ENCODE results near the gene FBXW12. TPM values are rescaled to one million over a fixed set of nuclear protein-coding genes. Genes with fewer than 3 reads are reported as not detected.
"Not testable (repeated sequence)": the region's sequence is repeated elsewhere in the genome, so short reads cannot be mapped to it uniquely, and the experiment has no call there.

Gene FBXW12
- total RNA-seq: not detected

GRCh38 chr3:48371651-48372376 lies at the start of gene FBXW12:
Gene FBXW12 (plus strand): TSS chr3:48372219. CDS start chr3:48372768, 549 bp downstream.
- no peak within 1 kb of the TSS for H3K4me3 Mint-ChIP-seq

GRCh38 chr3:48331706-48332435 lies 40.1 kb upstream of the FBXW12 start:
- H3K9me3 Mint-ChIP-seq; POLR2A ChIA-PET; H3K27ac Mint-ChIP-seq; CTCF ChIA-PET; H3K4me1 Mint-ChIP-seq; DNase-seq; H3K36me3 Mint-ChIP-seq (ENCODE audit: low read depth); H3K4me3 Mint-ChIP-seq: not testable (repeated sequence)
- H3K27me3 Mint-ChIP-seq: peaks cover 46% of the 10 kb centered on the region

More at GRCh38 chr3:48371651-48372376, at the start of gene FBXW12:
- H3K27me3 Mint-ChIP-seq: no peaks in the 10 kb centered on the region
- no peak for DNase-seq
- H3K36me3 Mint-ChIP-seq (ENCODE audit: low read depth): no peaks in the 10 kb centered on the region
- ChIA-PET POLR2A (interaction anchor here (1.0 kb wide), 1 partner anchor 302 kb away, joined by 3 read pairs; no protein-coding TSS in a partner anchor), CTCF (no interaction called here)
- H3K27ac Mint-ChIP-seq: no peak within 1 kb of the TSS
- H3K9me3 Mint-ChIP-seq: no peaks in the 10 kb centered on the region
- no peaks in the 10 kb centered on the region for H3K4me1 Mint-ChIP-seq

- H3K27ac Mint-ChIP-seq; POLR2A ChIA-PET; H3K4me3 Mint-ChIP-seq; H3K9me3 Mint-ChIP-seq; H3K4me1 Mint-ChIP-seq; DNase-seq; CTCF ChIA-PET; H3K36me3 Mint-ChIP-seq (ENCODE audit: low read depth): not testable (repeated sequence)
- peaks cover 39% of the 10 kb centered on the region for H3K27me3 Mint-ChIP-seq
Observed at GRCh38 chr3:48333346-48334245, 38.4 kb upstream of the FBXW12 start, which contains the start of gene SPINK8. Gene SPINK8 (minus strand): TSS chr3:48333661. CDS start chr3:48328341, 5,320 bp downstream.

- H3K27me3 Mint-ChIP-seq: peaks cover 37% of the 10 kb centered on the region
- no peaks in the 10 kb centered on the region for H3K36me3 Mint-ChIP-seq (ENCODE audit: low read depth)
- H3K27ac Mint-ChIP-seq: no peak overlapping the region
- ChIA-PET CTCF (no interaction called here), POLR2A (no interaction called here)
- H3K9me3 Mint-ChIP-seq: no peaks in the 10 kb centered on the region
- H3K4me3 Mint-ChIP-seq: no peak overlapping the region
- no peak for DNase-seq
- no peaks in the 10 kb centered on the region for H3K4me1 Mint-ChIP-seq
Observed at GRCh38 chr3:48334605-48335004, 37.4 kb upstream of the FBXW12 start.

- DNase-seq; H3K27ac Mint-ChIP-seq; H3K4me3 Mint-ChIP-seq; H3K4me1 Mint-ChIP-seq; CTCF ChIA-PET; H3K36me3 Mint-ChIP-seq (ENCODE audit: low read depth); H3K9me3 Mint-ChIP-seq; POLR2A ChIA-PET: not testable (repeated sequence)
- H3K27me3 Mint-ChIP-seq: peaks cover 37% of the 10 kb centered on the region
Observed at GRCh38 chr3:48335286-48335685, 36.7 kb upstream of the FBXW12 start.

- CTCF ChIA-PET; H3K4me3 Mint-ChIP-seq; H3K27ac Mint-ChIP-seq; H3K36me3 Mint-ChIP-seq (ENCODE audit: low read depth); H3K9me3 Mint-ChIP-seq; H3K4me1 Mint-ChIP-seq; DNase-seq; POLR2A ChIA-PET: not testable (repeated sequence)
- peaks cover 24% of the 10 kb centered on the region for H3K27me3 Mint-ChIP-seq
Observed at GRCh38 chr3:48337536-48337935, 34.5 kb upstream of the FBXW12 start.

GRCh38 chr3:48338635-48339034 lies 33.4 kb upstream of the FBXW12 start:
- Mint-ChIP-seq H3K36me3 (ENCODE audit: low read depth) (no peaks in the 10 kb centered on the region), H3K4me1 (no peaks in the 10 kb centered on the region)
- CTCF ChIA-PET: no interaction called here

GRCh38 chr3:48343432-48343831 lies 28.6 kb upstream of the FBXW12 start:
- POLR2A ChIA-PET: no interaction called here

More at GRCh38 chr3:48338635-48339034, 33.4 kb upstream of the FBXW12 start:
- no peak overlapping the region for H3K4me3 Mint-ChIP-seq
- DNase-seq: no peak
- H3K9me3 Mint-ChIP-seq: no peaks in the 10 kb centered on the region
- POLR2A ChIA-PET: no interaction called here
- peaks cover 14% of the 10 kb centered on the region for H3K27me3 Mint-ChIP-seq
- H3K27ac Mint-ChIP-seq: no peak overlapping the region

GRCh38 chr3:48344867-48345507 lies 27.0 kb upstream of the FBXW12 start:
- Mint-ChIP-seq H3K27me3 (peaks cover 18% of the 10 kb centered on the region), H3K36me3 (ENCODE audit: low read depth) (no peaks in the 10 kb centered on the region), H3K9me3 (no peaks in the 10 kb centered on the region), H3K4me3 (no peak overlapping the region), H3K4me1 (no peaks in the 10 kb centered on the region), H3K27ac (no peak overlapping the region)
- no peak for DNase-seq
- ChIA-PET POLR2A (no interaction called here), CTCF (interaction anchor here (1.8 kb wide), 1 partner anchor 56 kb away, joined by 5 read pairs; no protein-coding TSS in a partner anchor)

More at GRCh38 chr3:48343432-48343831, 28.6 kb upstream of the FBXW12 start:
- H3K4me3 Mint-ChIP-seq: no peak overlapping the region
- DNase-seq: no peak
- H3K27ac Mint-ChIP-seq: no peak overlapping the region
- no peaks in the 10 kb centered on the region for H3K36me3 Mint-ChIP-seq (ENCODE audit: low read depth)
- no peaks in the 10 kb centered on the region for H3K4me1 Mint-ChIP-seq
- H3K9me3 Mint-ChIP-seq: no peaks in the 10 kb centered on the region
- peaks cover 8% of the 10 kb centered on the region for H3K27me3 Mint-ChIP-seq
- CTCF ChIA-PET: interaction anchor here (0.5 to 1.8 kb wide), 2 partner anchors 57 to 415 kb away, joined by 3 to 5 read pairs; no protein-coding TSS in a partner anchor

GRCh38 chr3:48345946-48346572 lies 26.0 kb upstream of the FBXW12 start:
- H3K9me3 Mint-ChIP-seq: no peaks in the 10 kb centered on the region
- no peak for DNase-seq
- POLR2A ChIA-PET: no interaction called here
- H3K27ac Mint-ChIP-seq: no peak overlapping the region
- peaks cover 21% of the 10 kb centered on the region for H3K27me3 Mint-ChIP-seq
- H3K4me3 Mint-ChIP-seq: no peak overlapping the region
- no peaks in the 10 kb centered on the region for H3K36me3 Mint-ChIP-seq (ENCODE audit: low read depth)
- CTCF ChIA-PET: no interaction called here
- H3K4me1 Mint-ChIP-seq: no peaks in the 10 kb centered on the region

- Mint-ChIP-seq H3K27me3 (peaks cover 26% of the 10 kb centered on the region), H3K27ac (no peak overlapping the region), H3K4me1 (no peaks in the 10 kb centered on the region), H3K9me3 (no peaks in the 10 kb centered on the region), H3K4me3 (no peak overlapping the region), H3K36me3 (ENCODE audit: low read depth) (no peaks in the 10 kb centered on the region)
- DNase-seq: no peak
- ChIA-PET CTCF (no interaction called here), POLR2A (no interaction called here)
Observed at GRCh38 chr3:48347500-48347899, 24.5 kb upstream of the FBXW12 start.

- no peak overlapping the region for H3K27ac Mint-ChIP-seq
- H3K36me3 Mint-ChIP-seq (ENCODE audit: low read depth): no peaks in the 10 kb centered on the region
- no peak overlapping the region for H3K4me3 Mint-ChIP-seq
- no peaks in the 10 kb centered on the region for H3K4me1 Mint-ChIP-seq
- peaks cover 29% of the 10 kb centered on the region for H3K27me3 Mint-ChIP-seq
- CTCF ChIA-PET: no interaction called here
- no peaks in the 10 kb centered on the region for H3K9me3 Mint-ChIP-seq
- no peak for DNase-seq
- POLR2A ChIA-PET: no interaction called here
Observed at GRCh38 chr3:48352546-48352945, 19.5 kb upstream of the FBXW12 start.

Data from activated CD4-positive, alpha-beta memory T cell treated with anti-CD3 and anti-CD28 coated beads, Interleukin-2, amount 10 ng/mL, durations not matched to agents 7 days and 5 days (primary cell).